IMR-90 (cell line): ENCODE results near the gene ATG14. TPM values are rescaled to one million over a fixed set of nuclear protein-coding genes. Genes with fewer than 3 reads are reported as not detected.

ENCODE experiments used
- ATAC-seq: fragments of 200-7000 bp; cut with Tn5 transposase; 2 replicates; pipeline ENCODE4 v1.9.1; 2020; ENCODE audit warnings: low read depth, mild to moderate bottlenecking, moderate library complexity
- BruUV-seq: library from RNA; stranded (reverse); fragments of 400-500 nt; replicated peaks from 2 replicates; lab custom pipeline; 2021; lab: Mats Ljungman, UMichigan
- CTCF ChIA-PET: fragments of 300-600 bp; formaldehyde crosslinking; extraction: SDS; loops from one replicate; lab custom pipeline; 2021; ENCODE audit warnings: antibody characterized with exemption; lab: Yijun Ruan, JAX
- POLR2A ChIA-PET: fragments of 300-600 bp; sonication (Branson Sonifier 250); formaldehyde crosslinking; loops from one replicate; lab custom pipeline; 2022; ENCODE audit warnings: antibody characterized with exemption; ENCODE audit not compliant: unreplicated experiment; lab: Charles Lee
- DNase-seq: peaks from one replicate; pipeline ENCODE4 v3.0.0; 2013
- H2AFZ ChIP-seq: replicated peaks from 2 replicates; pipeline ENCODE3; 2013; ENCODE audit warnings: low read length, mild to moderate bottlenecking; ENCODE audit not compliant: poor library complexity
- H2AK5ac ChIP-seq: 2 replicates; pipeline ENCODE4 v1.6.1; 2013; ENCODE audit warnings: low read depth, low read length, inconsistent platforms
- H2AK9ac ChIP-seq: replicated peaks from 2 replicates; pipeline ENCODE3; 2013; ENCODE audit warnings: mild to moderate bottlenecking, low read depth, low read length, moderate library complexity; ENCODE audit not compliant: poor library complexity
- H2BK120ac ChIP-seq: 2 replicates; pipeline ENCODE4 v1.6.1; 2013; ENCODE audit warnings: low read depth, low read length, inconsistent platforms
- H2BK15ac ChIP-seq: 3 replicates; pipeline ENCODE4 v1.6.1; 2013; ENCODE audit warnings: low read depth, low read length, inconsistent platforms
- H2BK20ac ChIP-seq: 2 replicates; pipeline ENCODE4 v1.6.1; 2013; ENCODE audit warnings: low read depth, mild to moderate bottlenecking, inconsistent platforms, low read length, moderate library complexity
- H2BK5ac ChIP-seq: 2 replicates; pipeline ENCODE4 v1.6.1; 2013; ENCODE audit warnings: mild to moderate bottlenecking, low read depth, low read length, inconsistent platforms; ENCODE audit not compliant: poor library complexity, severe bottlenecking
- H3K14ac ChIP-seq: replicated peaks from 2 replicates; pipeline ENCODE4 v1.6.1; 2013; ENCODE audit warnings: low read depth, low read length, inconsistent platforms
- H3K18ac ChIP-seq: 2 replicates; pipeline ENCODE4 v1.6.1; 2013; ENCODE audit warnings: low read depth, low read length, control low read depth
- H3K23ac ChIP-seq: 2 replicates; pipeline ENCODE4 v1.6.1; 2013; ENCODE audit warnings: low read depth, low read length, inconsistent platforms
- H3K27ac ChIP-seq: 2 replicates; pipeline ENCODE4 v1.5.1; 2013; ENCODE audit warnings: mild to moderate bottlenecking, control low read depth, low read length; ENCODE audit not compliant: insufficient read depth
- H3K27me3 ChIP-seq: 2 replicates; pipeline ENCODE4 v1.6.1; 2013; ENCODE audit warnings: low read length; ENCODE audit not compliant: control insufficient read depth, insufficient read depth
- H3K36me3 ChIP-seq: 2 replicates; pipeline ENCODE4 v1.6.1; 2013; ENCODE audit warnings: low read length, mixed read lengths; ENCODE audit not compliant: control insufficient read depth, insufficient read depth
- H3K4ac ChIP-seq: 2 replicates; pipeline ENCODE4 v1.6.1; 2013; ENCODE audit warnings: low read depth, low read length, inconsistent platforms
- H3K4me1 ChIP-seq: 2 replicates; pipeline ENCODE4 v1.6.1; 2013; ENCODE audit warnings: low read length, mixed read lengths; ENCODE audit not compliant: control insufficient read depth, insufficient read depth
- H3K4me2 ChIP-seq: 2 replicates; pipeline ENCODE4 v1.6.1; 2013; ENCODE audit warnings: low read depth, mild to moderate bottlenecking, control low read depth, low read length, moderate library complexity
- H3K4me3 ChIP-seq: 2 replicates; pipeline ENCODE4 v1.5.1; 2013; ENCODE audit warnings: low read depth, mild to moderate bottlenecking, control low read depth, low read length, moderate library complexity; ENCODE audit not compliant: insufficient read depth
- H3K56ac ChIP-seq: 2 replicates; pipeline ENCODE4 v1.6.1; 2013; ENCODE audit warnings: low read length, inconsistent platforms; ENCODE audit not compliant: insufficient read depth; ENCODE audit errors: extremely low read depth
- H3K79me1 ChIP-seq, 2 experiments: 2 replicates each; pipeline ENCODE4 v1.6.1; 2013; ENCODE audit warnings: low read length in 2 of 2, inconsistent platforms in 1 of 2, low read depth in 1 of 2
- H3K9ac ChIP-seq: 2 replicates; pipeline ENCODE4 v1.6.1; 2013; ENCODE audit warnings: low read depth, low read length, control low read depth
- H3K9me1 ChIP-seq: 2 replicates; pipeline ENCODE4 v1.6.1; 2013; ENCODE audit warnings: low read length, inconsistent platforms; ENCODE audit not compliant: insufficient read depth
- H3K9me3 ChIP-seq: 2 replicates; pipeline ENCODE4 v1.6.1; 2013; ENCODE audit warnings: low read length; ENCODE audit not compliant: control insufficient read depth, insufficient read depth
- H4K20me1 ChIP-seq: 2 replicates; pipeline ENCODE4 v1.6.1; 2013; ENCODE audit warnings: low read length, inconsistent platforms; ENCODE audit not compliant: insufficient read depth
- H4K5ac ChIP-seq: 2 replicates; pipeline ENCODE4 v1.6.1; 2013; ENCODE audit warnings: mild to moderate bottlenecking, low read depth, low read length, control low read depth
- H4K8ac ChIP-seq, 2 experiments: 2 replicates each; pipeline ENCODE4 v1.6.1; 2013; ENCODE audit warnings: low read depth in 2 of 2, low read length in 2 of 2, control low read depth in 1 of 2, inconsistent platforms in 1 of 2
- H4K91ac ChIP-seq: 2 replicates; pipeline ENCODE4 v1.6.1; 2013; ENCODE audit warnings: low read depth, low read length, inconsistent platforms; ENCODE audit not compliant: insufficient read depth
- BHLHE40 ChIP-seq: fragments of 150-350 bp; IDR thresholded peaks from 2 replicates; pipeline ENCODE4 v1.6.1; 2016; ENCODE audit warnings: mild to moderate bottlenecking, low read depth, low read length
- CEBPB ChIP-seq: IDR thresholded peaks from 2 replicates; pipeline ENCODE4 v1.6.1; 2012; ENCODE audit warnings: low read depth, low read length, improper control_type of control experiment
- CHD1 ChIP-seq: IDR thresholded peaks from 2 replicates; pipeline ENCODE4 v1.6.1; 2012; ENCODE audit warnings: low read depth, low read length, improper control_type of control experiment
- FOS ChIP-seq: fragments of 150-350 bp; IDR thresholded peaks from 2 replicates; pipeline ENCODE4 v1.6.1; 2016; ENCODE audit warnings: low read depth, low read length
- MAFK ChIP-seq: IDR thresholded peaks from 2 replicates; pipeline ENCODE4 v1.6.1; 2012; ENCODE audit warnings: low read depth, low read length, improper control_type of control experiment
- MAZ ChIP-seq: IDR thresholded peaks from 2 replicates; pipeline ENCODE4 v1.6.1; 2012; ENCODE audit warnings: low read depth, mild to moderate bottlenecking, low read length, improper control_type of control experiment, moderate library complexity, borderline replicate concordance
- MXI1 ChIP-seq: IDR thresholded peaks from 2 replicates; pipeline ENCODE4 v1.6.1; 2012; ENCODE audit warnings: low read depth, mild to moderate bottlenecking, low read length, moderate library complexity, borderline replicate concordance
- NFE2L2 ChIP-seq: fragments of 150-350 bp; IDR thresholded peaks from 2 replicates; pipeline ENCODE4 v1.6.1; 2016; ENCODE audit warnings: low read depth, mild to moderate bottlenecking, low read length
- POLR2A ChIP-seq: IDR thresholded peaks from 2 replicates; pipeline ENCODE4 v1.6.1; 2012; ENCODE audit warnings: mild to moderate bottlenecking, low read depth, low read length
- RAD21 ChIP-seq: IDR thresholded peaks from 2 replicates; pipeline ENCODE4 v1.6.1; 2012; ENCODE audit warnings: low read length, improper control_type of control experiment
- RCOR1 ChIP-seq: IDR thresholded peaks from 2 replicates; pipeline ENCODE4 v1.6.1; 2012; ENCODE audit warnings: mild to moderate bottlenecking, low read length, improper control_type of control experiment; ENCODE audit not compliant: insufficient replicate concordance
- RFX5 ChIP-seq: IDR thresholded peaks from 2 replicates; pipeline ENCODE4 v1.8.0; 2012; ENCODE audit warnings: low read depth, mild to moderate bottlenecking, low read length, moderate library complexity
- SMC3 ChIP-seq: fragments of 150-350 bp; IDR thresholded peaks from 2 replicates; pipeline ENCODE4 v1.6.1; 2016; ENCODE audit warnings: low read depth, mild to moderate bottlenecking, antibody characterized with exemption, low read length, moderate library complexity
- WGBS, 2 experiments: methylation state at CpG; one replicate each; pipeline versions ENCODE4 v1.1.5 to v1.1.7; 2013; ENCODE audit warnings: missing lambda C conversion rate in 2 of 2; ENCODE audit not compliant: insufficient read length in 1 of 2; ENCODE audit errors: extremely low coverage in 2 of 2; 5-methylcytosine and 5-hydroxymethylcytosine counted together
- dilution Hi-C: fragments of 300-500 bp; cut with HindIII; formaldehyde crosslinking; loops from one replicate; pipeline ENCODE4 v1.14.3; 2018; ENCODE audit warnings: low sequenced_read_pairs; ENCODE audit not compliant: unreplicated experiment
- in situ Hi-C: fragments of 300-500 bp; cut with MboI; formaldehyde crosslinking; loops from 3 replicates; pipeline ENCODE4 v1.14.3; 2019; ENCODE audit warnings: low sequenced_read_pairs, inconsistent platforms, mixed read lengths
- intact Hi-C: fragments of 100-400 bp; cut with micrococcal nuclease; formaldehyde crosslinking; loops from 2 replicates; pipeline ENCODE4 v1.10.0; 2022
- polyA plus RNA-seq, 3 experiments: library from polyadenylated mRNA; depleted of rRNA; stranded (reverse); fragments of >200 nt; gene quantifications; 2 replicates each; pipeline ENCODE4 v1.2.3, GENCODE V29; 2012; ENCODE audit warnings: low replicate concordance in 1 of 3
- total RNA-seq: library from RNA; depleted of rRNA; stranded (reverse); fragments of >200 nt; gene quantifications from 2 replicates; pipeline ENCODE4 v1.2.3, GENCODE V29; 2012
- TF ChIP-seq, protein P1 (sequence below): fragments of 150-350 bp; IDR thresholded peaks from 2 replicates; pipeline ENCODE4 v1.6.1; 2017; ENCODE audit warnings: mild to moderate bottlenecking, antibody characterized with exemption, low read length, low read depth
- TF ChIP-seq, protein P2 (sequence below): conservative IDR thresholded peaks from 2 replicates; pipeline ENCODE4 v1.5.1; 2012; ENCODE audit warnings: mild to moderate bottlenecking, low read depth, low read length, improper control_type of control experiment

The ATG14 gene
- total and polyA plus RNA-seq, 2 of the 4 experiments (the other 2 are of a cell fraction): 5.0 to 12.4 TPM

DNA sequence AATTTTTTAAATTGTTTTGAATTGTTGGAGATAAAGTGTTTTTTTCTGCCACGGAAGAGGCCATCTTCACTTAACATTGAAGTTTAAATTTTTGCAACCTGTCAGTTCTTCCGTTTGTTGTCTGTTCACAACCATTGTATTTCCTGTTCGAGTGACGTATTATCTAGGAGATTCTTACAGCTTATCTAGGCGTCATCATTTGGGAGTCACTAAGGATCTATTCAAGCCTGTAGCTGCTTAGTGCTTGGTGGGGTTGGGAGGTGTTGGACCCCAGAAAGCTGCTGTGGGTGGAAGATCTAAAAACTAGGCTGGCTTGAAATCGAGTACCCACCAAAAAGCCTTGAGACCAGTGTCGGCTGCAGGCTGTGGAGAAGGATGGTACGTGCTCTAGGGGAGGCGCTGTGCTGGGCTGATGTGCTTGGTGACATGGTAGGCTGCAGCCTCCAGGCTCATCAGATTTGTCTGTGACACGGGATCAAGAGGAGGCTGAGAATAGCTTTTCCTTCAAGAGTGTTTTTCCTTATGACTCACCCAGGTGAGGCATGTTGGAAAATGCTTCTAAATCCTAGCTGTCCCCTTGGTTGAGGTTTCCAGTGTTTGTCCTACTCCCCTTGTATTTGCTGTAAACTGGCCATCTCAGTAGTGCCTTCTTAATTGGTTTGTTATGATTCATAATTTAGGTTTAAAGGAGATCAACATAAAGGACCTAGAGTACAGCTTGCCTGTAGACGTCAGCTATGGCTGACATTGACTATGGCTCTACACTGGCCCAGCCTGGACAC is 57.8 kb downstream of the ATG14 start:
- Histone ChIP-seq H3K4me2 (no peak overlapping the region), H3K9me3 (no peaks in the 10 kb centered on the region), H3K27ac (no peak overlapping the region), H2BK15ac (no peak overlapping the region), H2AK9ac (no peak overlapping the region), H3K14ac (no peak overlapping the region), H2BK20ac (no peak overlapping the region), H4K5ac (no peak overlapping the region), H3K56ac (no peak overlapping the region), H3K9me1 (peaks cover 4% of the 10 kb centered on the region; the same call in 1 of the 2 replicates), H4K20me1 (peaks cover 11% of the 10 kb centered on the region; the same call in 1 of the 2 replicates), H3K79me1 (peaks cover 19 to 48% of the 10 kb centered on the region in 2 experiments), H2BK5ac (no peak overlapping the region), H4K91ac (no peak overlapping the region), H3K27me3 (no peaks in the 10 kb centered on the region), H3K18ac (no peak overlapping the region), H3K36me3 (peaks cover 27% of the 10 kb centered on the region), H4K8ac (no peak overlapping the region), H2AK5ac (no peak overlapping the region), H3K4ac (no peak overlapping the region), H3K4me3 (no peak overlapping the region), H3K9ac (no peak overlapping the region), H3K4me1 (peaks cover 2% of the 10 kb centered on the region), H2AFZ (no peak overlapping the region), H2BK120ac (no peak overlapping the region), H3K23ac (no peak overlapping the region)
- DNase-seq (no peak), ATAC-seq (peak; percentile 13; the same call in 1 of the 2 replicates)
- dilution Hi-C loops (no loop called here), intact Hi-C loops (loop anchor here (1.0 to 5.0 kb wide), 3 partner anchors 83 to 142 kb away; partner anchors contain the start of gene FBXO34), in situ Hi-C loops (no loop called here)
- 89% methylated on average over 4 of the region's 11 CpGs; no CpG with 5 or more reads in 1 of the 2 experiments for WGBS, 2 experiments
- BruUV-seq: no TSS peak
- ChIA-PET CTCF (interaction anchor here (0.6 to 2.4 kb wide), 12 partner anchors 10 to 244 kb away, joined by 3 to 9 read pairs (median 4); no protein-coding TSS in a partner anchor), POLR2A (no interaction called here)
- TF ChIP-seq RAD21: no peak
- TF ChIP-seq RCOR1: no peak
- TF ChIP-seq, protein P1, sequence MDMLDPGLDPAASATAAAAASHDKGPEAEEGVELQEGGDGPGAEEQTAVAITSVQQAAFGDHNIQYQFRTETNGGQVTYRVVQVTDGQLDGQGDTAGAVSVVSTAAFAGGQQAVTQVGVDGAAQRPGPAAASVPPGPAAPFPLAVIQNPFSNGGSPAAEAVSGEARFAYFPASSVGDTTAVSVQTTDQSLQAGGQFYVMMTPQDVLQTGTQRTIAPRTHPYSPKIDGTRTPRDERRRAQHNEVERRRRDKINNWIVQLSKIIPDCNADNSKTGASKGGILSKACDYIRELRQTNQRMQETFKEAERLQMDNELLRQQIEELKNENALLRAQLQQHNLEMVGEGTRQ: no peak
- no peak for TF ChIP-seq MXI1
- no peak for TF ChIP-seq RFX5
- TF ChIP-seq MAZ: no peak
- TF ChIP-seq BHLHE40: no peak
- no peak for TF ChIP-seq CEBPB
- TF ChIP-seq POLR2A: no peak
- no peak for TF ChIP-seq CHD1
- no peak for TF ChIP-seq SMC3
- TF ChIP-seq FOS: no peak
- TF ChIP-seq, protein P2, sequence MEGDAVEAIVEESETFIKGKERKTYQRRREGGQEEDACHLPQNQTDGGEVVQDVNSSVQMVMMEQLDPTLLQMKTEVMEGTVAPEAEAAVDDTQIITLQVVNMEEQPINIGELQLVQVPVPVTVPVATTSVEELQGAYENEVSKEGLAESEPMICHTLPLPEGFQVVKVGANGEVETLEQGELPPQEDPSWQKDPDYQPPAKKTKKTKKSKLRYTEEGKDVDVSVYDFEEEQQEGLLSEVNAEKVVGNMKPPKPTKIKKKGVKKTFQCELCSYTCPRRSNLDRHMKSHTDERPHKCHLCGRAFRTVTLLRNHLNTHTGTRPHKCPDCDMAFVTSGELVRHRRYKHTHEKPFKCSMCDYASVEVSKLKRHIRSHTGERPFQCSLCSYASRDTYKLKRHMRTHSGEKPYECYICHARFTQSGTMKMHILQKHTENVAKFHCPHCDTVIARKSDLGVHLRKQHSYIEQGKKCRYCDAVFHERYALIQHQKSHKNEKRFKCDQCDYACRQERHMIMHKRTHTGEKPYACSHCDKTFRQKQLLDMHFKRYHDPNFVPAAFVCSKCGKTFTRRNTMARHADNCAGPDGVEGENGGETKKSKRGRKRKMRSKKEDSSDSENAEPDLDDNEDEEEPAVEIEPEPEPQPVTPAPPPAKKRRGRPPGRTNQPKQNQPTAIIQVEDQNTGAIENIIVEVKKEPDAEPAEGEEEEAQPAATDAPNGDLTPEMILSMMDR: no peak
- TF ChIP-seq MAFK: no peak
- TF ChIP-seq NFE2L2: no peak
